ENCODE results near the gene INAFM1. TPM values are rescaled to one million over a fixed set of nuclear protein-coding genes. Genes with fewer than 3 reads are reported as not detected.

Gene INAFM1
- 2.0 and 6.7 TPM in 2 replicates for total RNA-seq

GRCh38 chr19:47274071-47274890, at the start of gene INAFM1:
Gene INAFM1, plus strand, starts transcription at chr19:47274885. Its CDS starts 35 bp downstream, at chr19:47274920.

GRCh38 chr19:47230921-47231214, 43.8 kb upstream of the INAFM1 start, which contains the start of gene BBC3:
Gene BBC3, minus strand, starts transcription at chr19:47231199. Its CDS starts 2,768 bp downstream, at chr19:47228431.

GRCh38 chr19:47255879-47256692, 18.6 kb upstream of the INAFM1 start, which contains the start of gene CCDC9:
Gene CCDC9, plus strand, starts transcription at chr19:47256525. Its CDS starts 1,876 bp downstream, at chr19:47258401.

GRCh38 chr19:47309608-47310007, 34.9 kb downstream of the INAFM1 start, which contains the start of gene C5AR1:
Gene C5AR1, plus strand, starts transcription at chr19:47309861. Its CDS starts 35 bp downstream, at chr19:47309896.

Small RNAs within 50 kb of the gene (small RNA-seq; reads per million reads assigned to genes)
- gene MIR3190 = not detected

Other genes starting within 250 kb of the INAFM1 start
- 13.0 and 45.8 TPM in 2 replicates for gene TMEM160, start 226.3 kb upstream of the INAFM1 start, total RNA-seq
- 16.2 and 17.7 TPM in 2 replicates for gene ZC3H4, start 161.1 kb upstream of the INAFM1 start, total RNA-seq
- gene SAE1, start 144.1 kb upstream of the INAFM1 start, total RNA-seq = 73.4 and 120 TPM in 2 replicates
- gene BBC3, start 43.7 kb upstream of the INAFM1 start, total RNA-seq = 16.1 and 20.3 TPM in 2 replicates
- gene CCDC9, start 18.4 kb upstream of the INAFM1 start, total RNA-seq = 3.3 and 14.5 TPM in 2 replicates
- 0.11 and 0.39 TPM in 2 replicates for gene C5AR1, start 35.0 kb downstream of the INAFM1 start, total RNA-seq
- under 0.01 and 2.1 TPM in 2 replicates for gene C5AR2, start 57.3 kb downstream of the INAFM1 start, total RNA-seq
- 17.7 and 20.3 TPM in 2 replicates for gene DHX34, start 74.4 kb downstream of the INAFM1 start, total RNA-seq
- 7.2 and 22.4 TPM in 2 replicates for gene MEIS3, start 144.6 kb downstream of the INAFM1 start, total RNA-seq
- gene SLC8A2, start 197.0 kb downstream of the INAFM1 start, total RNA-seq = under 0.01 and 0.33 TPM in 2 replicates
- 3.1 and 4.6 TPM in 2 replicates for gene KPTN, start 209.3 kb downstream of the INAFM1 start, total RNA-seq
- gene NAPA, start 240.2 kb downstream of the INAFM1 start, total RNA-seq = 57.7 and 73.9 TPM in 2 replicates